Measurements from ENCODE around the gene IL4R.
A peak's percentile ranks its signal among the peaks of the same experiment; 100 is the strongest.

IL4R gene

DNA sequence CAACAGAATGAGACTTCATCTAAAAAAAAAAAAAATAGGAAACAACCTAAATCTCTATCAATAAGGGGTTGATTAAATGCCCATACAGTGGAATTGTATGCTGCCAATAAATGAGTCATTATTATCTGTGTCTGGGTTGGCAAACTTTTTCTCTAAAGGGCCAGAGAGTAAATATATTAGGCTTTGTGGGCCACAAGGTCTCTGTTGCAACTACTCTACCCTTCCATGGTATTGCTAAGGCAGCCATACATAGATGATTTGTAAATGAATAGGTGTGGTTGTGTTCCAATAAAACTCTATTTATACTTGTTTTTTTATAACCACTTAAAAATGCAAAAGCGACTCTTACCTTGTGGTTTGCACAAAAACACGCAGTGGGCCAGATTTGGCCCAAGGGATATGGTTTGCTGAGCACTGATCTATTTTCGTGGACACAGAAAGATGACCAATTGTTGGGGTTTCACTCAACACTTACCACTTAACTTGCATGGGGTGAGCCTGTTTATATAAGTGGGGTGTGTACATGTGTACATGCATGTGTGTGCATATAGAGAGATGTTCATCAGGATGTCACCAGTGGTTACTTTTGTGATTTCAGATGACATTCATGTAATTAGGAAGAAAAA, 12.4 kb upstream of the IL4R start:
- no peak overlapping the region for H3K4me3 Mint-ChIP-seq
- H3K4me1 Mint-ChIP-seq = peaks cover 55 to 97% of the 10 kb centered on the region in 2 donors
- H3K36me3 Mint-ChIP-seq = peaks cover 8 to 9% of the 10 kb centered on the region in 2 donors
- no peak for DNase-seq
- H3K9me3 Mint-ChIP-seq = peaks cover 7 to 8% of the 10 kb centered on the region in 2 donors
- peak overlapping the region; percentile 90 for H3K27ac Mint-ChIP-seq
- peak; percentile 76 to 80 for ATAC-seq (replicated peaks)
- H3K27me3 Mint-ChIP-seq = no peaks in the 10 kb centered on the region

DNA sequence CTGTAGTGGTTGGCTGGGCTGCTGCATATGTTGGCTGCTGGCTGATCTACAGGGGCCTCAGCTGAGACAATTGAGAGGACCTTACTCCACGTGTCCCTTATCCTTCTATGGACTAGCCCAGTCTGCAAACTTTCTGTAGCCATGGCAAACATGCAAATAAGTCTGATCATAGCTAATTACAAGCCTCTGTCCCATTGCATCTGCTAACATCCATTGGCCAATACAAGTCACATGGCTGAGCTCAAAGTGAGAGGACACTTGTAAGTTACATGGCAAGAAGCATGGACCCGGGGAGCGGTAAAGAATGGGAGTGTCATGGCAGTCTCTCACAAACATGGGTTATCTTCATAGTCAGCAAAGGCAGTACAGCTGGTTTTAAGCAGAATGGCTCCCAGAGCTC, 11.6 kb upstream of the IL4R start:
- peak; percentile 31 to 48 for ATAC-seq (replicated peaks)
- H3K36me3 Mint-ChIP-seq = peaks cover 12 to 13% of the 10 kb centered on the region in 2 donors

DNA sequence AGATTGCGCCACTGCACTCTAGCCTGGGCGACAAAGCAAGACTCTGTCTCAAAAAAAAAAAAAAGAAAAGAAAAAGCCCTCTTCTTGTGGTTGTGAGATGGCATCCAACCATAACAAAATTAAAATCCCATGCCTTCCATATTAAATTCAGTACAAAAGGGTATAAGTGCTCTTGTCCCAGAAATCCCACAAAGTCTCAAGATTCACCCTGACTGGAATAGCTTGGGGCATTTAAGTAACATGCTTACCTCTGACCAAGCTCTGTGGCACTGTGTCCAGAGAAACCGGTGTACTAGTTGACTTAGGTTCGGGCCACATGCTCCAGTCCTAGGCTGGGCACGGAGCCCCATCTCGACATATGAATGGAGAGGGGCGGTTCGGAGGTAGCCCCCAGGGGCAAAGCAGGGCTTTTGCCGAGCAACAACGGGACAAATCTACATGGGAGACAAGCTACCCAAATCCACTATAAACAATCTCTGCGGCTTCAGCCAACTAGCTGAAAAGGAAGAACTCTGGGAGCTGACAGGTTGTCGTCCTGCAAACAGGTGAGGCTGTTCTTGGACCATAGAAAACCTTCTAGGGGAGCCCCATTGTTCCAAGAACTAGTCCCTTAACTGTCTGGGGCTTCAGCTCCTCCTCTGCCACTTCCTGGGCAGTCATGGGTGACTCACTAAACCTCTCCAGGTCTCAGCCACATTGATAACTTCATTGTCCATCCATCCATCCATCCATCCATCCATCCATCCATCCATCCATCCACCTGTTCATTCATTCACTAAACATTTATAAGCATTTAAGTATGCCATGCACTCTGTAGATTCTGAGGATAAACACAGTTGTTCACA, 10.3 kb upstream of the IL4R start:
- H3K27ac Mint-ChIP-seq = peak overlapping the region; percentile 70
- DNase-seq (no peak), ATAC-seq (replicated peaks) (no peak)
- peaks cover 12 to 13% of the 10 kb centered on the region in 2 donors for H3K36me3 Mint-ChIP-seq
- H3K4me3 Mint-ChIP-seq = no peak overlapping the region
- H3K27me3 Mint-ChIP-seq = no peaks in the 10 kb centered on the region
- peaks cover 52 to 80% of the 10 kb centered on the region in 2 donors for H3K4me1 Mint-ChIP-seq
- peaks cover 11 to 13% of the 10 kb centered on the region in 2 donors for H3K9me3 Mint-ChIP-seq

More for the DNA sequence above, 11.6 kb upstream of the IL4R start:
- Mint-ChIP-seq H3K27ac (peak overlapping the region; percentile 82), H3K4me3 (peak overlapping the region in 1 of 2 donors; percentile 22), H3K4me1 (peaks cover 58 to 93% of the 10 kb centered on the region in 2 donors), H3K27me3 (no peaks in the 10 kb centered on the region), H3K9me3 (peaks cover 11 to 13% of the 10 kb centered on the region in 2 donors)
- no peak for DNase-seq

- Mint-ChIP-seq H3K27ac (peak overlapping the region; percentile 70), H3K27me3 (no peaks in the 10 kb centered on the region), H3K36me3 (peaks cover 12 to 13% of the 10 kb centered on the region in 2 donors), H3K4me3 (no peak overlapping the region), H3K9me3 (peaks cover 12 to 14% of the 10 kb centered on the region in 2 donors), H3K4me1 (peaks cover 46 to 75% of the 10 kb centered on the region in 2 donors)
- DNase-seq (no peak), ATAC-seq (replicated peaks) (no peak)
Observed at GRCh38 chr16:27304102-27304501, 9.7 kb upstream of the IL4R start.

DNA sequence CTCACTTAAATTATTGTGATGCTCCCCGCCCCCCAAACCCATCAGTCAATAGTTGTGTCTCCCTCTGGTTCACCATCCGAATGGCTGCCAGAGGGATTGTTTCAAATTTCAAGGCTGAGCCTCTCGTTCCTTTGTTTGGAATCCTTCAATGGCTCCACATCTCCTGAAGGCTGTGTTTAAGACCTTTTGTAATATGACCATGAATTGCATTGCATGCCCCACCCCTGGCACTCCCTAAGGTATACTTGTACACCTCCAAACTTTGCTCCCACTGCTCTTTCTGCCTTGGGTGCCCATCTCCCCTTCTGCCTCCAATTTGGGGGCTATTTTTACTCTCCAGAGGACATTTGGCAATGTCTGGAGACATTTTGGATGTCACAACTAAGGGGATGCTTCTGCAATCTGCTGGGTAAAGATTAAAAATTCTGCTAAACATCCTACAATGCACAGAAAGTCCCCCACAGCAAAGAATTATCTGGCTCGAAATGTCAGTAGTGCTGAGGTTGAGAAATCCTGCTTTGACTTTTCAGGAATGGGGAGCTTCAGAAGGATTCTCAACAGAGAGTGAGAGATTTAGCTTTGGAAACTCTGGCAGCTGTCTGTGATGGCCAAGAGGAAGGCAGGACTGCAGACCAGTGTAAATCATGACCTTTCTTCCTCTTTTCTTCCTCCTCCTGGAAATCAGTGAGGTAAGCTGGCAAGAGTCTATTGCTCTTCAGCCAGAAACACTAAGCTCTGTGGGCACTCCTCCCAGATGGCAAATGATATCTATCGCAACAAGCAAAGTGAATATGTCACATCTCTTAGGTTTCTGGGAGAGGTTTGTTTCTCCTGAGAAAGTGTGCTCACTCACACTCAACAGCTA, 8.7 kb upstream of the IL4R start:
- peaks cover 42 to 75% of the 10 kb centered on the region in 2 donors for H3K4me1 Mint-ChIP-seq
- no peak overlapping the region for H3K4me3 Mint-ChIP-seq

DNA sequence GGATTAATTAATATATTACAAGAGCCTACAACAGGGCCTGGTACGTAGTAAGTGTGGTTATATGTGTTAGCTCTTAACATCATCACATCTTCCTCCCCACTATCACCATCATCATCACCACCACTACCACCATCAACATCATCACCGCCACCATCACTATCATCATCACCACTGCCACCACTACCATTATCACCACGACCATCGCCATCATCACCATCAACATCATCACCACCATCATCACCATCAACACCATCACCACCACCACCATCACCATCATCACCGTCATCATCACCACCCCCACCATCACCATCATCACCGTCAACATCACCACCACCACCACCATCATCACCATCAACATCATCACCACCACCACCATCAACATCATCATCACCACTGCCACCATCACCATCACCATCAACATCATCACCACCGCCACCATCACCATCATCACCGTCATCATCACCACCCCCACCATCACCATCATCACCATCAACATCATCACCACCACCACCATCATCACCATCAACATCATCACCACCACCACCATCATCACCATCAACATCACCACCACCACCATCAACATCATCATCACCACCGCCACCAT, 7.8 kb upstream of the IL4R start:
- ATAC-seq (replicated peaks) = no peak
- Mint-ChIP-seq H3K4me1 (peaks cover 44 to 72% of the 10 kb centered on the region in 2 donors), H3K9me3 (peaks cover 14 to 16% of the 10 kb centered on the region in 2 donors), H3K27me3 (no peaks in the 10 kb centered on the region), H3K36me3 (peaks cover 9 to 10% of the 10 kb centered on the region in 2 donors), H3K4me3 (no peak overlapping the region), H3K27ac (peak overlapping the region; percentile 60)
- no peak for DNase-seq

More for the DNA sequence above, 8.7 kb upstream of the IL4R start:
- H3K36me3 Mint-ChIP-seq = peaks cover 9 to 10% of the 10 kb centered on the region in 2 donors
- ATAC-seq (replicated peaks) (no peak), DNase-seq (no peak)
- peaks cover 14 to 16% of the 10 kb centered on the region in 2 donors for H3K9me3 Mint-ChIP-seq
- H3K27me3 Mint-ChIP-seq = no peaks in the 10 kb centered on the region
- peak overlapping the region; percentile 2 for H3K27ac Mint-ChIP-seq

- ATAC-seq (replicated peaks) (no peak), DNase-seq (no peak)
- H3K27me3 Mint-ChIP-seq = no peaks in the 10 kb centered on the region
- H3K36me3 Mint-ChIP-seq = peaks cover 11 to 14% of the 10 kb centered on the region in 2 donors
- peaks cover 14 to 16% of the 10 kb centered on the region in 2 donors for H3K9me3 Mint-ChIP-seq
- no peak overlapping the region for H3K4me3 Mint-ChIP-seq
- H3K4me1 Mint-ChIP-seq = peaks cover 43 to 71% of the 10 kb centered on the region in 2 donors
- H3K27ac Mint-ChIP-seq = no peak overlapping the region
Observed at GRCh38 chr16:27308792-27309191, 5.0 kb upstream of the IL4R start.

- H3K4me1 Mint-ChIP-seq = peaks cover 39 to 61% of the 10 kb centered on the region in 2 donors
- DNase-seq = no peak
- H3K36me3 Mint-ChIP-seq = peaks cover 26 to 29% of the 10 kb centered on the region in 2 donors
- peaks cover 12 to 14% of the 10 kb centered on the region in 2 donors for H3K9me3 Mint-ChIP-seq
- H3K4me3 Mint-ChIP-seq = no peak overlapping the region
- ATAC-seq (replicated peaks) = no peak
- H3K27me3 Mint-ChIP-seq = no peaks in the 10 kb centered on the region
- no peak overlapping the region for H3K27ac Mint-ChIP-seq
Observed at GRCh38 chr16:27310576-27311447, 3.0 kb upstream of the IL4R start.

GRCh38 chr16:27311448-27311830, 2.3 kb upstream of the IL4R start:
- peaks cover 26 to 31% of the 10 kb centered on the region in 2 donors for H3K36me3 Mint-ChIP-seq
- no peak for DNase-seq
- no peaks in the 10 kb centered on the region for H3K27me3 Mint-ChIP-seq
- peak overlapping the region; percentile 86 for H3K27ac Mint-ChIP-seq
- peaks cover 39 to 61% of the 10 kb centered on the region in 2 donors for H3K4me1 Mint-ChIP-seq
- H3K9me3 Mint-ChIP-seq = peaks cover 7 to 8% of the 10 kb centered on the region in 2 donors
- no peak overlapping the region for H3K4me3 Mint-ChIP-seq
- ATAC-seq (replicated peaks) = no peak

GRCh38 chr16:27311897-27312303, 1.9 kb upstream of the IL4R start:
- Mint-ChIP-seq H3K4me3 (no peak overlapping the region), H3K4me1 (peaks cover 37 to 62% of the 10 kb centered on the region in 2 donors), H3K9me3 (peaks cover 4 to 5% of the 10 kb centered on the region in 2 donors), H3K36me3 (peaks cover 22 to 30% of the 10 kb centered on the region in 2 donors), H3K27me3 (no peaks in the 10 kb centered on the region), H3K27ac (peak overlapping the region; percentile 86)
- no peak for ATAC-seq (replicated peaks)
- DNase-seq = no peak

DNA sequence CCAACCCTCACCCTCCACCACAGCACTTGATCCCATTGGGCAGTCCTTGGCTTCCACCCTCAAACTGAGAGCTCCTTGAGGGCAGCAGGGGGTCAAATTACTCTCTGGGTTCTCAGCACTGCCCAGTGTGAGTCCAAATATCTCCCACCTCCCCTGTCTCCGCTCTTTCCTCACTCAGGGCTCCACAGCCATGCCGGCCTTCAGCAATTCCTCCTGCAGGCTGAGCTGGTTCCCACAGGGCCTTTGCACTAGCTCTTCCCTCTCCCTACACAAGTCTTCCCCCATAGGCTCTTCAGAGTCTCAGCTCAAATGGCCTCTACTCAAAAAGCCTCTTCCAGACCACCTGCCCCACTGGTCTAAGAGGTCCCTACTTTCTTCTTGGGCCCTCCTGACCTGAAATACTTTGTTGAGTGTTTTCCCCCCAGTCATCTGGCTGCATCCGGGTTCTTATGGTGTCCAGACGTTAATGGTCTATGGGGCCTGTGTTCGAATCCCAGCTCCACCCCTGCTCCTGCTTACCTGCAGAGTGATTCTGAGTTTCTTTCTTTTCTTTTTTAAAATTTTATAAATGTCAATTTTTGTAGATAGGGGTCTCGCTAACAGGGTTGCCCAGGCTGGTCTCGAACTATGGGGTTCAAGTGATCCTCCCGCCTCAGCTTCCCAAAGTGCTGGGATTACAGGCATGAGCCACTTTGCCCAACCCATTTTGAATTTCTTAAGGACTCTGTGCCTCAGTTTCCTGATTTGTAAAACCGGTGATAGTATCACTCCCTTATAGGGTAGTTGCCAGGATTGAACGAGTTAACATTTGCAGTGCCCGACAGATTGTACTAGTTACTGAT, 973 bp upstream of the IL4R start:
- DNase-seq (no peak), ATAC-seq (replicated peaks) (no peak)
- Mint-ChIP-seq H3K36me3 (peaks cover 31 to 39% of the 10 kb centered on the region in 2 donors), H3K9me3 (peaks cover 4 to 5% of the 10 kb centered on the region in 2 donors), H3K4me1 (peaks cover 43 to 71% of the 10 kb centered on the region in 2 donors), H3K27ac (peak overlapping the region; percentile 96), H3K27me3 (no peaks in the 10 kb centered on the region), H3K4me3 (peak overlapping the region; percentile 96 to 98)

GRCh38 chr16:27314161-27314723, 468 bp downstream of the IL4R start:
- no peaks in the 10 kb centered on the region for H3K27me3 Mint-ChIP-seq
- H3K4me3 Mint-ChIP-seq = peak overlapping the region; percentile 96 to 98
- peaks cover 44 to 52% of the 10 kb centered on the region in 2 donors for H3K36me3 Mint-ChIP-seq
- DNase-seq (peak; percentile 80), ATAC-seq (replicated peaks) (peak; percentile 45 to 52)
- H3K27ac Mint-ChIP-seq = peak overlapping the region; percentile 96
- peaks cover 54 to 82% of the 10 kb centered on the region in 2 donors for H3K4me1 Mint-ChIP-seq
- peaks cover under 1 to 3% of the 10 kb centered on the region in 2 donors for H3K9me3 Mint-ChIP-seq
